Left ventricle myocardium inferior (tissue), 1 donor: ENCODE data around the gene CNTROB. TPM values are rescaled to one million over a fixed set of nuclear protein-coding genes. Genes with fewer than 3 reads are reported as not detected.
A peak's percentile ranks its signal among the peaks of the same experiment; 100 is the strongest.

Experiments
- DNase-seq: peaks from one replicate; pipeline ENCODE4 v3.0.0-alpha.2; 2020
- H3K27ac ChIP-seq: fragments of 200-600 bp; replicated peaks from 2 replicates; pipeline ENCODE4 v1.8.0; 2021
- H3K27me3 ChIP-seq: fragments of 200-600 bp; 2 replicates; pipeline ENCODE4 v1.8.0; 2021; ENCODE audit warnings: low read depth
- H3K36me3 ChIP-seq: fragments of 200-600 bp; 2 replicates; pipeline ENCODE4 v1.8.0; 2021
- H3K4me1 ChIP-seq: fragments of 200-600 bp; 2 replicates; pipeline ENCODE4 v1.8.0; 2021
- H3K4me3 ChIP-seq: fragments of 200-600 bp; 2 replicates; pipeline ENCODE4 v1.8.0; 2021; ENCODE audit warnings: mild to moderate bottlenecking, moderate library complexity
- H3K9me3 ChIP-seq: fragments of 200-600 bp; replicated peaks from 2 replicates; pipeline ENCODE4 v1.8.0; 2021
- intact Hi-C: fragments of 100-400 bp; cut with micrococcal nuclease; formaldehyde crosslinking; loops from one replicate; pipeline ENCODE4 v1.11.0; 2022
- long read RNA-seq: library from polyadenylated mRNA; unstranded; transcript quantifications from one replicate; pipeline ENCODE4 v2.0.0, GENCODE V29; 2021
- total RNA-seq: library from RNA; stranded (reverse); fragmentation: NEBNext Ultra II Directional; extraction: Animal tissue kit (Norgen Biotek cat#: 25700); gene quantifications from one replicate; pipeline ENCODE4 v1.2.1, GENCODE V29; 2021
- TF ChIP-seq, protein P1 (sequence below): fragments of 200-600 bp; IDR thresholded peaks from 2 replicates; pipeline ENCODE4 v1.8.0; 2021; ENCODE audit warnings: antibody characterized with exemption, mild to moderate bottlenecking, borderline replicate concordance
- donor health status: DM: no; HTN: yes; CAD: no; lungs with severe emphysema.

Gene CNTROB
- 8.7 TPM for total RNA-seq
- long read RNA-seq, partial matches to known transcripts = 2 of 20 reads
- long read RNA-seq, other reads (novel, unspliced or antisense) = 15 of 20 reads

GRCh38 chr17:7931709-7932482 is at the start of gene CNTROB, which contains the start of gene TRAPPC1:
TSS of gene CNTROB (plus strand) at chr17:7932206. CDS start at chr17:7933080, 874 bp downstream.
TSS of gene TRAPPC1 (minus strand) at chr17:7931946. CDS start at chr17:7931829, 117 bp downstream.
- no peaks in the 10 kb centered on the region for H3K27me3 ChIP-seq
- intact Hi-C loops = no loop called here
- peak; percentile 100 for DNase-seq
- peak within 1 kb of the TSS; percentile 85 for H3K27ac ChIP-seq
- H3K4me1 ChIP-seq = peaks cover 31% of the 10 kb centered on the region
- H3K4me3 ChIP-seq = peak within 1 kb of the TSS; percentile 89
- no peaks in the 10 kb centered on the region for H3K9me3 ChIP-seq
- H3K36me3 ChIP-seq = peaks cover 25% of the 10 kb centered on the region
- TF ChIP-seq, protein P1, sequence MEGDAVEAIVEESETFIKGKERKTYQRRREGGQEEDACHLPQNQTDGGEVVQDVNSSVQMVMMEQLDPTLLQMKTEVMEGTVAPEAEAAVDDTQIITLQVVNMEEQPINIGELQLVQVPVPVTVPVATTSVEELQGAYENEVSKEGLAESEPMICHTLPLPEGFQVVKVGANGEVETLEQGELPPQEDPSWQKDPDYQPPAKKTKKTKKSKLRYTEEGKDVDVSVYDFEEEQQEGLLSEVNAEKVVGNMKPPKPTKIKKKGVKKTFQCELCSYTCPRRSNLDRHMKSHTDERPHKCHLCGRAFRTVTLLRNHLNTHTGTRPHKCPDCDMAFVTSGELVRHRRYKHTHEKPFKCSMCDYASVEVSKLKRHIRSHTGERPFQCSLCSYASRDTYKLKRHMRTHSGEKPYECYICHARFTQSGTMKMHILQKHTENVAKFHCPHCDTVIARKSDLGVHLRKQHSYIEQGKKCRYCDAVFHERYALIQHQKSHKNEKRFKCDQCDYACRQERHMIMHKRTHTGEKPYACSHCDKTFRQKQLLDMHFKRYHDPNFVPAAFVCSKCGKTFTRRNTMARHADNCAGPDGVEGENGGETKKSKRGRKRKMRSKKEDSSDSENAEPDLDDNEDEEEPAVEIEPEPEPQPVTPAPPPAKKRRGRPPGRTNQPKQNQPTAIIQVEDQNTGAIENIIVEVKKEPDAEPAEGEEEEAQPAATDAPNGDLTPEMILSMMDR = no peak

GRCh38 chr17:7882629-7883028 is 49.4 kb upstream of the CNTROB start:
- Histone ChIP-seq H3K36me3 (peaks cover 12% of the 10 kb centered on the region), H3K27me3 (no peaks in the 10 kb centered on the region), H3K27ac (peak overlapping the region; percentile 98), H3K9me3 (no peaks in the 10 kb centered on the region), H3K4me3 (no peak overlapping the region), H3K4me1 (peaks cover 46% of the 10 kb centered on the region)
- no peak for DNase-seq
- TF ChIP-seq, protein P1 = no peak
- intact Hi-C loops = no loop called here

DNA sequence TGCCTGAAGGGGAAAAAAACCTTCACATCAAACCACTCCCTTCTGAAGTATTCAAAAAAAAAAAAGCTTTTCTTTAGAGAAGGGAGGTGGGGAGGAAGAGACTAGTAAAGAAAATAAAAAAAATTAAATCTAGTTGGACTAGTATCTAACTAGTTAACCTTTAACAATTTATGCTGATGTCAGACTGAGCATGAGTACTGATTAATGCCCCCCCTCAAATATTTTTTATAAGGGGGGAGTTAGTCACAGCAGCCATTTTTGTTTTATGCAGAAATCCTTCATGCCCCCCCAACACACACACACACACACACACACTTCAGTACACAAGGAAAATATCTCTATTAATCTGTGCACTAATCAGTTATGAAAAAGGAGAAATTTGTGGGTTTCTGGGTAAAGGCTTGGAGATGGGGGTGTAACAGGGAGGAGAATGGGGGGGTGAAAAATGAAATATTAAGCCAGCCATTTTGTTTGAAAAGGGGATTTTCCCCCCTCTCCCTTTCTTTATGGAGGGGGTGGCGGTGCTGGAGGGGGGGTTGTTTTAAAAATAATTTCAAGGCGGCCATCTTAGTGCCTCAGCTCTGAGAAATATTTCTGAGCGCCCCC is 48.1 kb upstream of the CNTROB start:
- no peaks in the 10 kb centered on the region for H3K27me3 ChIP-seq
- peak overlapping the region; percentile 98 for H3K27ac ChIP-seq
- no peaks in the 10 kb centered on the region for H3K9me3 ChIP-seq
- H3K36me3 ChIP-seq = peaks cover 12% of the 10 kb centered on the region
- intact Hi-C loops = no loop called here
- H3K4me1 ChIP-seq = peaks cover 58% of the 10 kb centered on the region
- TF ChIP-seq, protein P1 = no peak
- H3K4me3 ChIP-seq = peak overlapping the region; percentile 88
- DNase-seq = no peak

DNA sequence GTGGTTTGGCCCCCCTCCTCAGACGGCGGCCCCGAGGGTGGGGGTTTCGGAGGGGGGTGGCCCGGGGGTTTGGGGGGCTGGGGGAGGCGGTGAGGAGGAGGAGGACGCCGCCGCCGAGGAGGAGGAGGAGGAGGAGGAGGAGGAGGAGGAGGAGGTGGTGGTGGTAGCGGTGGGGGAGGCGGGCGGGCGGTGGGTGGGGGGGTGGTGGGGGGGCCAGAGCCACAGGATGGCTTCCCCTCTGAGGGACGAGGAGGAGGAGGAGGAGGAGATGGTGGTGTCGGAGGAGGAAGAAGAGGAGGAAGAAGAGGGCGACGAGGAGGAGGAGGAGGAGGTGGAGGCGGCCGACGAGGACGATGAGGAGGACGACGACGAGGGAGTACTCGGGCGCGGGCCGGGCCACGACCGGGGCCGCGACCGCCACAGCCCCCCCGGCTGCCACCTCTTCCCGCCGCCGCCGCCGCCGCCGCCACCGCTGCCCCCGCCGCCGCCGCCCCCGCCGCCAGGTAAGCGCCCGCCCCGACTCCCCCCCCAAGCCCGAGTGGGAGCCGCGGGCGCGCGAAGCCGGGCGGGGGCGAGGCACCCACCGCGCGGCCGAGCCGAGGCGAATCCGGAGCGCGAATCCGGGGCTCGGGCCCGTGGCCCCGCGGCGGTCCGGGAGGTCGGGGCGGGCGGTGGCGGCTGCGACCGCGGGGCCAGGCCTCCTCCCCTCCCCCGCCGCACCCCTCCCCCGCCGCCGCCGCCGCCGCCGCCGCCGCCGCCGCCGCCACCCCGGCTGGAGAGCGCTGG is 47.2 kb upstream of the CNTROB start:
- H3K9me3 ChIP-seq = no peaks in the 10 kb centered on the region
- H3K36me3 ChIP-seq = peaks cover 12% of the 10 kb centered on the region
- no peaks in the 10 kb centered on the region for H3K27me3 ChIP-seq
- intact Hi-C loops = no loop called here
- DNase-seq = no peak
- H3K4me1 ChIP-seq = peaks cover 67% of the 10 kb centered on the region
- peak overlapping the region; percentile 98 for H3K27ac ChIP-seq
- H3K4me3 ChIP-seq = peak overlapping the region; percentile 88
- TF ChIP-seq, protein P1 = no peak

GRCh38 chr17:7885367-7886226 is 46.4 kb upstream of the CNTROB start:
- intact Hi-C loops = no loop called here
- TF ChIP-seq, protein P1 = no peak

More at GRCh38 chr17:7885367-7886226, 46.4 kb upstream of the CNTROB start:
- Histone ChIP-seq H3K4me1 (peaks cover 72% of the 10 kb centered on the region), H3K27me3 (no peaks in the 10 kb centered on the region), H3K9me3 (no peaks in the 10 kb centered on the region), H3K36me3 (peaks cover 3% of the 10 kb centered on the region), H3K27ac (peak overlapping the region; percentile 98), H3K4me3 (peak overlapping the region; percentile 88)
- DNase-seq = peak; percentile 36
